ENCODE measurements around the gene UCN.

The UCN gene

GRCh38 chr2:27335311-27335710 is 27.1 kb upstream of the UCN start:
- Histone ChIP-seq H3K4me2 (ENCODE audit: insufficient read depth, low read length) (no peak overlapping the region), H3K27me3 (ENCODE audit: insufficient read depth, low read length, poor library complexity) (no peaks in the 10 kb centered on the region), H3K79me2 (ENCODE audit: insufficient read depth, low read length) (no peaks in the 10 kb centered on the region), H3K4me3 (ENCODE audit: low read depth in 1 of 2, low read length in 2 of 2) (no peak overlapping the region), H3K9me3 (ENCODE audit: insufficient read depth, low read length, severe bottlenecking) (no peaks in the 10 kb centered on the region), H3K27ac (ENCODE audit: low read length) (no peak overlapping the region), H3K36me3 (ENCODE audit: insufficient read depth, low read length) (peaks cover 83% of the 10 kb centered on the region), H2AFZ (ENCODE audit: low read depth, low read length) (no peak overlapping the region), H4K20me1 (ENCODE audit: insufficient read depth, low read length) (no peaks in the 10 kb centered on the region; the same call in 1 of the 2 replicates), H3K9ac (ENCODE audit: low read depth, low read length) (no peak overlapping the region), H3K4me1 (ENCODE audit: insufficient read depth, low read length) (no peaks in the 10 kb centered on the region)
- ATAC-seq (ENCODE audit: insufficient read depth, low read depth) (peak; percentile 15; the same call in 1 of the 3 replicates), DNase-seq (no peak)
- no peak for TF ChIP-seq CTCF (IDR thresholded peaks at IDR 0.05; ENCODE audit: borderline replicate concordance, extremely low read depth, low read length, poor library complexity, severe bottlenecking)
- TF ChIP-seq EZH2 (IDR thresholded peaks at IDR 0.05; ENCODE audit: borderline replicate concordance, low read depth, low read length, severe bottlenecking): no peak

- no peak overlapping the region for H3K27ac ChIP-seq (ENCODE audit: low read length)
- no peak for DNase-seq
These were observed 16.5 kb upstream of the UCN start for GRCh38 chr2:27324720-27325119.

GRCh38 chr2:27323596-27324285 is 15.5 kb upstream of the UCN start:
- Histone ChIP-seq H2AFZ (ENCODE audit: low read depth, low read length) (peak overlapping the region; percentile 92), H3K9ac (ENCODE audit: low read depth, low read length) (peak overlapping the region; percentile 86), H3K79me2 (ENCODE audit: insufficient read depth, low read length) (peaks cover 35% of the 10 kb centered on the region), H3K27me3 (ENCODE audit: insufficient read depth, low read length, poor library complexity) (no peaks in the 10 kb centered on the region), H3K4me2 (ENCODE audit: insufficient read depth, low read length) (peak overlapping the region; percentile 90), H3K4me3 (ENCODE audit: low read depth in 1 of 2, low read length in 2 of 2) (peak overlapping the region; percentile 89 to 91), H3K36me3 (ENCODE audit: insufficient read depth, low read length) (peaks cover 37% of the 10 kb centered on the region), H3K27ac (ENCODE audit: low read length) (peak overlapping the region; percentile 92), H4K20me1 (ENCODE audit: insufficient read depth, low read length) (peaks cover 6% of the 10 kb centered on the region; the same call in 1 of the 2 replicates), H3K4me1 (ENCODE audit: insufficient read depth, low read length) (peaks cover 35% of the 10 kb centered on the region), H3K9me3 (ENCODE audit: insufficient read depth, low read length, severe bottlenecking) (no peaks in the 10 kb centered on the region)
- TF ChIP-seq EZH2 (IDR thresholded peaks at IDR 0.05; ENCODE audit: borderline replicate concordance, low read depth, low read length, severe bottlenecking) (no peak), CTCF (IDR thresholded peaks at IDR 0.05; ENCODE audit: borderline replicate concordance, extremely low read depth, low read length, poor library complexity, severe bottlenecking) (no peak)
- ATAC-seq (ENCODE audit: insufficient read depth, low read depth) (peak; percentile 12; the same call in 1 of the 3 replicates), DNase-seq (no peak)

More at GRCh38 chr2:27324720-27325119, 16.5 kb upstream of the UCN start:
- H3K27me3 ChIP-seq (ENCODE audit: insufficient read depth, low read length, poor library complexity): no peaks in the 10 kb centered on the region
- H3K4me1 ChIP-seq (ENCODE audit: insufficient read depth, low read length): peaks cover 35% of the 10 kb centered on the region
- peaks cover 6% of the 10 kb centered on the region; the same call in 1 of the 2 replicates for H4K20me1 ChIP-seq (ENCODE audit: insufficient read depth, low read length)
- H3K4me2 ChIP-seq (ENCODE audit: insufficient read depth, low read length): peak overlapping the region; percentile 90; the same call in 1 of the 2 replicates
- H3K79me2 ChIP-seq (ENCODE audit: insufficient read depth, low read length): peaks cover 35% of the 10 kb centered on the region
- no peak overlapping the region for H3K4me3 ChIP-seq (ENCODE audit: low read depth in 1 of 2, low read length in 2 of 2)
- H3K9me3 ChIP-seq (ENCODE audit: insufficient read depth, low read length, severe bottlenecking): no peaks in the 10 kb centered on the region
- no peak overlapping the region for H2AFZ ChIP-seq (ENCODE audit: low read depth, low read length)
- no peak for TF ChIP-seq CTCF (IDR thresholded peaks at IDR 0.05; ENCODE audit: borderline replicate concordance, extremely low read depth, low read length, poor library complexity, severe bottlenecking)
- no peak for ATAC-seq (ENCODE audit: insufficient read depth, low read depth)
- H3K9ac ChIP-seq (ENCODE audit: low read depth, low read length): no peak overlapping the region
- peaks cover 43% of the 10 kb centered on the region for H3K36me3 ChIP-seq (ENCODE audit: insufficient read depth, low read length)
